ENCODE data around the gene STK25.
A peak's percentile ranks its signal among the peaks of the same experiment; 100 is the strongest.
"Not testable (repeated sequence)": the region's sequence is repeated elsewhere in the genome, so short reads cannot be mapped to it uniquely, and the experiment has no call there.

The STK25 gene

GRCh38 chr2:241507430-241508239 is 749 bp downstream of the STK25 start:
- DNase-seq: peak; percentile 32 to 72 (median 51)

GRCh38 chr2:241506793-241507429 is 1.5 kb downstream of the STK25 start:
- no peak for DNase-seq

GRCh38 chr2:241506317-241506716 is 2.1 kb downstream of the STK25 start:
- DNase-seq: not testable (repeated sequence)

GRCh38 chr2:241505781-241506201 is 2.6 kb downstream of the STK25 start:
- DNase-seq: no peak

- DNase-seq: no peak
Observed at GRCh38 chr2:241505086-241505780, 3.2 kb downstream of the STK25 start.

GRCh38 chr2:241503776-241504392 is 4.5 kb downstream of the STK25 start:
- DNase-seq: no peak

- DNase-seq: no peak
Observed at GRCh38 chr2:241502281-241502680, 6.1 kb downstream of the STK25 start.

- no peak for DNase-seq
Observed at GRCh38 chr2:241501551-241501950, 6.8 kb downstream of the STK25 start.

GRCh38 chr2:241501099-241501541 is 7.3 kb downstream of the STK25 start:
- no peak for DNase-seq

- no peak for DNase-seq
Observed at GRCh38 chr2:241500431-241500975, 7.9 kb downstream of the STK25 start.

- DNase-seq: no peak
Observed at GRCh38 chr2:241500016-241500415, 8.4 kb downstream of the STK25 start.

GRCh38 chr2:241499146-241499965 is 9.0 kb downstream of the STK25 start:
- no peak for DNase-seq

- no peak for DNase-seq
Observed at GRCh38 chr2:241498115-241499070, 10.0 kb downstream of the STK25 start.

GRCh38 chr2:241496904-241497877 is 11.2 kb downstream of the STK25 start:
- no peak for DNase-seq

GRCh38 chr2:241496003-241496707 is 12.2 kb downstream of the STK25 start:
- no peak for DNase-seq

- DNase-seq: no peak
Observed at GRCh38 chr2:241495172-241496002, 13.0 kb downstream of the STK25 start.

- DNase-seq: no peak
Observed at GRCh38 chr2:241494311-241494908, 14.0 kb downstream of the STK25 start.

Data from suppressor macrophage (primary cell).